Caki2 (cell line): ENCODE results near the gene FCRL4. TPM values are rescaled to one million over a fixed set of nuclear protein-coding genes. Genes with fewer than 3 reads are reported as not detected.

ENCODE experiments used
- DNase-seq: peaks from one replicate; pipeline ENCODE4 v3.0.0-alpha.2; 2015; ENCODE audit warnings: low read depth
- in situ Hi-C: cut with HindIII; loops from 2 replicates; pipeline ENCODE4 v1.10.0; 2016; ENCODE audit warnings: low sequenced_read_pairs, low pct_unique_long_range_greater_than_20kb, mixed read lengths
- total RNA-seq: library from RNA; depleted of rRNA; stranded (reverse); fragments of >200 nt; shearing (Covaris generic); gene quantifications from 2 replicates; pipeline ENCODE4 v1.2.3, GENCODE V29; 2014; ENCODE audit warnings: low replicate concordance; rRNA removed

Gene FCRL4
- total RNA-seq = not detected in 2 replicates

DNA sequence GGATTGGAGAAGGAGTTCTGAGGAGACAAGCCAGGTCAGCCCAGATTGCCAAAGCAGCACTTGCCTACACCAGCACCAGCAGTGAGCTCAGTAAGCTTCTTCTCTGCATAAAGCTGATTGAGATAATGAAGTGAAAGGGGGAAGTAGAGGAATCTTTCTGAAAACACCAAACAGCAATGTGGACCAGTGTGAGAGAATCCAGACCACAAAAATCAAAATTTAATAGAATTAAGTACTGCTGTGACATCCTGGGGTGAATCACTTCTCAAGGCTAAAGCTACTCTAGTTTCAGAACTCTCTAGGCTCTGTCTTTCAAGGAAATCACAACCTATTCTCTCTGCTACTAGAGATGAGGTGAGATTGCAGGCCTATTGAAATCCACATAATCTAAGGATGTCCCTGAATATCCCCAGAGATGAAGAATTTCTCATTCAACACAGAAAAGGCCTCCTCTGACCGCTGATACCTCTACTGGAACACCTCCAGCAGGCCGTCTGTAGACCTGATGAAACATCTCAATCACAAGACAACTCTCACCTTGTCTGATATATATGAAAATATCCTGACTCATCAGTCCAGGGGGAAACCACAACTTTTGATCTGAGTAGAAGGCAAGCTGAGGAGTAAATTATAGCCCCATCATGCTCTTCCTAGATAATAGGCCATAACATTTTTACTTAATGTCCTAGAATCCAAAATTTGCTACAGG, at the start of gene FCRL4:
FCRL4 (minus strand) TSS at position 127 of the 709 bp plus-strand sequence. CDS start 141 bp downstream, outside the sequence.
- in situ Hi-C loops = no loop called here
- DNase-seq = no peak

DNA sequence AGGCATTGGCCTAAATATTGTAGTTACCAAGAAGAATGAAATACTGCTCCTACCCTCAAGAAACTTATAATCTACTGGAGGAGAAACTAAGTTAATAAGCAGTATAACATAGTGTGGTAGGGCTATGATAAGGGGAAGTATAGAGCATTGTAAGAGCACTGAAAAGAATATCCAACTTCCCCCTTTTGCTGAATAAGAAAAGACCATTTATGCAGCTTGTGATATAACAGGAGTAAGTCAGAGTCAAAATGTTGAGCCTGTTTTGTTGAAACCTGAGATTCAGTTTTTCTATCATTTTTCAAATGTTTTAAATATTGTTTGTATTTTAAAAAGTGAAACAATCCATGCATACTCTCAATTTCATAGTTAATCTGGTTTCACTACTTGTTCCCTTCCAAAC, 48.3 kb upstream of the FCRL4 start:
- no peak for DNase-seq
- in situ Hi-C loops = no loop called here

DNA sequence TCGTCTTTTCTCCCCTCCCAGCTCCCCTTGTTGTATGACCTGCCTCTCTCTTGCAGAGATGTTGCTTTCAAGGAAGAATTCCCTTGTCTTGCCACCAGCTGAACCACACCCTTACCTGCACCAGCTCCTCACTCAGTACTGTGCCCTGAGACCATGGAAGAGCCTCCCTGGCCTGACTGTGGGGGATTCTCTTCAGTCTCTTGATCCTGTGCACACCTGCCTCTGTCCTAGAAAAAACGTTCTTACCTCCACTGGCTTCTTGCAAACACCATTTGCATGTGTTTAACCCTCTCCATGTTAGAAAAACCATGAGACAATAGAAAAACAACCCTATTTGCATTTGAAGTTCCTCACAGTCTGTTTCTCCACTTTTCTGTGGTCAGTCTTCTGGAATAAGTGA, 43.3 kb upstream of the FCRL4 start:
- DNase-seq = no peak
- in situ Hi-C loops = no loop called here

DNA sequence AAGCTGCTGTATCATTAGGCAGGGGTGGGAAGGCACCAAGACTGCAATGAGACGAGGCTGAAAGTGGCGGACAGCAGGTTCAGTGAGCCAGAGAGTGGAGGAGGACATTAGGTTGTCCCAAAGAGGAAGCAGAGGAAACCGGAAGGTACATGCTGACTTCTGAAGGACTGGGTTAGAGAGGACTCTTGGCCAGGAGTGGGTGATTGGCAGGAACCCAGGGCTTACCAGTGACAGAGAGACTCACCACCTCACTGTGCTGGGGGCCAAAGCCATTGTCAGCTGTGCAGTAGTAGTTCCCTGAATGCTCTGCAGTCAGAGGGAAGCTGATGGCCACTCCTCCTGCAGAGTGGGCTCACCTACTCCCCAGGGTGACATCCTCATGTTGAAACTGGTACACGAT, 41.9 kb upstream of the FCRL4 start:
- in situ Hi-C loops = no loop called here
- no peak for DNase-seq

DNA sequence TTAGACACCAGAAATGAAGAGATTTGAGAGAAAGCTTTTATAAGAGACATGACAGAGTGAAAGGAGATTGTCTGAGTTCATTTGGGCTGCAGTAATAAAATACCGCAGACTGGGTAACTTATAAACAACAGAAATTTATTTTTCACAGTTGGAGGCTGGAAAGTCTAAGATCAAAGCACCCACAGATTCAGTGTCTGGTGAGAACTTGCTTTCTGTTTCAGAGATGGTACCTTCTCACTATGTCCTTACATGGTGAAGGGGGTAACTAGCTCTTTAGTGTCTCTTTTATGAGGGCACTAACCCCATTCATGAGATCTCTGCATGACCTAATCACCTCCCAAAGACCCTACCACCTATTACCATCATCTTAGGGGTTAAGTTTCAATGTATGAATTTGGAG, 30.9 kb upstream of the FCRL4 start:
- in situ Hi-C loops = no loop called here

DNA sequence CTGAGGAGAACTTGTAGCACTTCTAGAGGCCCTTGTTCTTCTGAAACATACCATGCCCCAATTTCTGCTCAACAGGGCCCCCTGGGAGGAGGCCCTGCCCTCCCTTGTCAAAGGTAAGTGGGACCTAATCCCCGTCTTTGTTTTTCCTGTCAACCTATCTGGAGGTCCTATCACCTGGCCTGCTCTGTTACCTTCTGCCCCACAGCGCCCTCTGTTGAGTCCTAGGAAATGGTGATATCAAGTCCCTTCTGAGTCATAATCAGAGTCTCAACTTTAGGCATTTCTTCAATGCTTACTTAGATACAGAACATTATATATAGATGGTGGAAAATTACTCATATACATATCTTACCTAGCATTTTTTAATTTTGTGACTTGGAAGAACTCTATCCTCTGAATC, 28.2 kb upstream of the FCRL4 start:
- in situ Hi-C loops = no loop called here
- DNase-seq = no peak

More for the DNA sequence above, 30.9 kb upstream of the FCRL4 start:
- DNase-seq = no peak

DNA sequence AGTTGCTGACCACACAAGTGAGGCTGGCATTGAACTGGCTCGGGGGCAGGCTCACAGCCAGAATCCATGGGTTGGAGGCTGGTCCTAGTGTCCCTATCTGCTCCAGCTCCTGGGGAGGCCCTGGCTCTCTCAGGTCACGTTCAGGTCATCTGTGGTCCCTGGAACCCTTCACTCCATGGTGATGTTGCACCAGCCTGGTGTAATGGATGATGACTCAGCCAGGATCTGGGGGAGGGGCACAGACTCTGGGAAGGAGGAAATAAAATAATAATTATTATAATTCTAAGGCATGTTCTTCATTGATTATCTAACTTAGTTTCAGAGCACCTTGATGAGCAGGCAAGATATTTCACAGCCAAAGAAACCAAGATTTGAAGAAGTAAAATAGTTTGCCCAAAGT, 26.6 kb upstream of the FCRL4 start:
- in situ Hi-C loops = no loop called here
- DNase-seq = no peak

DNA sequence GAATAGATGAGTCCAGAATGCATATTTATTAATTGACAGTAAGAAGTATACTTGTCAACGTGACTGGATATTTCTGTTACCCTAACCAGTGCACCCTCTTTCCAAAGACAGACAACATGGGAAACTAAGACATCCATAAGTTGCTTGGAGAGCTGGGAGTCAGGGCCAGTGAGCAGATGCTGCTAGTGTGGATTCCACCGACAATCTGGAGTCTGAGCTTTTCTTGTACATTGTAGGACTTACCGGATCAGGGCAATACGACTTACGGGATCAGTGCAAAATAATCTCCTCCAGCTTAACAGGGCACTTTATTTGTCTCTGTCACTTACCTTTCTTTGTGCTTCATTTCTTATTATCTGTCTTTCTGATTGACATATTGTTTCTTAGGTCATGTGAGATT, 24.6 kb upstream of the FCRL4 start:
- in situ Hi-C loops = no loop called here
- no peak for DNase-seq

DNA sequence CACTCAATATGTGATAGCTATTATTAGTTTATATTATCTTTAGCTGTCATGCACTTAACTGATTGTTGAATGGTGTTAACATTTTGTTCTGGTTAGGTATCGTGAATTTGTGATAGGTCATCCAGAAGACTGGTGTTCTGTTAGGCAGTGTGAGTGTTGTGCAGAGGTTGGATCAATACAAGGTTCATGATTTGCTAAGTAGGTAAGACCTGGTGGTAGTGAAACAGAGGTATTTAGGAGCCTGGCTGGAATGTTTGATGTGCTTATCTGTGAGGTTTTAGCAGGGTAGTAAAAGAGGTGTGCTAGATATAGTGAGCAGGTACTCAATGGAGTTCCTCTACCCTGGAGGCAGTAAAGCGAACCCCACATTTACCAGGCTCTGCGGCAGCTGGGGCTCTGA, 20.3 kb upstream of the FCRL4 start:
- in situ Hi-C loops = no loop called here
- DNase-seq = no peak

DNA sequence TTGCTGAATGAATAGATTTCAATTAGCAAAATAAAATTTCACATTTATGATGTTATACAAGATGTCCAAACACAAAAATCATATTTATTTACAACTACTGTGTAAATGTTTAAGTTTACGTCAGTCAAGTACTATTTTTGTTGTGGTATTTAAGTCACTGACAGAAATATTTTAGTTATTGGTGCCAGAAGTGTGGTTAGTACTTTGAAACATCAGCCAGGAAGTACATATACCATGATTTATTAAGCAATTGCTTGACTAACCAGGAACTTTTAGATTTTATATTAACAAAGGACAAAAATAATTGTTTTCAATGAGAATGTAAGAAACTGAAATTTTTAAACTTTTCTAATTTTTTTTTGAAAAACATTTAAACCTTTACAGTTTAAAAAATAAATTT, 2.4 kb upstream of the FCRL4 start:
- in situ Hi-C loops = no loop called here
- no peak for DNase-seq

DNA sequence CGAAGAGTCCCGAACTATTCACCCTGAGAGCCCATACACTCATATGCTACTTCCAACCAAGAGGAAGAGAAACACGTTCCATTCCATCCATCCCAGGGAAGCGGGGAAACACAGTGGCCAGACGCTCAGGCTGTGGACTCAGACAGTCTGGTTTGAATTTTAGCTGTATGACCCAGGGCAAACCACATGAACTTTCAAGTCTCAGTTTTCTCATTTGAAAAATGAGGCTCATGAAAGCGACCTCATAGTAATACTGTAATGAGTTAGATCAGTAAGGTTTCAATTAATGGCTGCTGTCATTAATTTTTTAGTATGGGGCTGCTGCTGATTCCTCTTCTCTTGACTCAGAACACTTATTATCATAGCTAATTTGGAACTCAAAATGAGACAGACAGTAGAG, 1.5 kb downstream of the FCRL4 start:
- in situ Hi-C loops = no loop called here
- DNase-seq = no peak

DNA sequence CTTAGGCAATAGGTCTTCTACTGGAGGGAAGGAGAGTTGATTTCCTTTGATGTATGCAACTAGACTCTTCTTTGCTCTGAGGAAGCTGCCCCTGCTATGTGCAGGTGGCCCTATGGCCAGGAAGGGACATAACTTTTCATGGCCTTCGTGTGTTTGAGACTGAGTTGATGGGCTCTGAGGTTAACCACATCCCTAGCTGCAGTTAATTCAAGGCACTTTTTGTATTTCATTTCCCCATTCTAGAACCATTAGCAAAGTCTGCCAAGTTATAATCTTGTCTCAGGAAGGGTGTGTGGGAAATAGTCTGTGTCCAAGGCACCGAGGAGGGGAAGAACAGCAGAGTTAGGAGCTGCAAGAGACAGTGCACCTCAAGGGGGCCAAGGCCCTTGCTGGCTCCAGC, 2.5 kb downstream of the FCRL4 start:
- no peak for DNase-seq
- in situ Hi-C loops = no loop called here

DNA sequence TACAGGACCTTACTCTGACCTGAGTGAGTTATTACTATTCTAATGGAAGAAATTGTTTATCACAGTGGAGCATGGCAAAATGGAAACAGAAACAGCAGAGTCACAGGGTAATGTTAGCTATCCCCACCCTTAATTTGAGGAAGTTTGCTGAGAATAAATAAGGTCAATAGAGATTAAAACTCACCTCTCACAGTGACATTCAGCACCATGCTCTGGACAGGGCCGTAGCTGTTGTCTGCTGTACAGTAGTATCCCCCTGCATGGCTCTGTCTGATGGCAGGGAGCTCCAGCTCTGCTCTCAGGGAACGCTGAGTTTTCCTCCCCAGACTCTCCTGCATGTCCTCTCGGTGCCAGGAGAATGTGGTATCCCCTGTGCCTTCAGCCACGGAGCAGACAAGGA, 11.9 kb downstream of the FCRL4 start:
- DNase-seq = no peak
- in situ Hi-C loops = no loop called here

DNA sequence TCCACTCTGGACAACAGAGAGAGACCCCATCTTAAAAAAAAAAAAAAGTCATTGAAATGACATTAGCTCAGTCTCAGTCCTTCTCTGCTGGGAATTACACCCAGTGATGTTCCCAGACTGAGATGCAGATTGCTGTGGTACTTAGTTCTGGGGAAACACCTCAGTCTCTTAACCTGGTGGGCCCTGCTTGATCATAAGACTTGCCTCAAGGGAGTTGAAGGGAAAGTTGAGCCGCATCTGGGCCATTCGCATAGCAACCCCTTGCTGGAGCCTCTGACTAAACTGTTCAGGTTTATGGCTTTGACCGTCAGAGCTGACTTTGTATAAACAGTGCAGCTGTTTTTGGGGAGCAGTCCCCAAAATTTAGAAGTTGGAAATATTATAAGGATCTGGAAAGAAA, 13.4 kb downstream of the FCRL4 start:
- no peak for DNase-seq
- in situ Hi-C loops = no loop called here

DNA sequence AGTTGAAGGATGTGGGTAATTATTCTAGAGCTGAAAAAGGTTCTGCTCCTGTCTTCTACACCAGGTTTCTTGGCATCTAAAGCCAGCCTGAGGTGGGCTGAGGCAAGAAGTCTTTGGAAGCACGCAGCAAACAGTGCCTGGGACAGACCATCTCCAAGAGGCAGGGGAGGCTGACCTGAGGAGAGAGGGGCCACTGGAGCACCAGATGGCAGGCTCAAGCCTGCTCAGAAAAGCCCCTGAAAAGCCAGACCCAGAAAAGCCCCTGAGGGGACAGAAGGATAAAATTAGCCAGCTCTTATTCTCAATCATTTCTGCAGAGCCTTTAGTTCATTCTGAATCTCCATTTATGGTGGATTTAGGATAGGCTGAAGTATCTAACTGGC, 17.1 kb downstream of the FCRL4 start:
- in situ Hi-C loops = no loop called here
- no peak for DNase-seq

DNA sequence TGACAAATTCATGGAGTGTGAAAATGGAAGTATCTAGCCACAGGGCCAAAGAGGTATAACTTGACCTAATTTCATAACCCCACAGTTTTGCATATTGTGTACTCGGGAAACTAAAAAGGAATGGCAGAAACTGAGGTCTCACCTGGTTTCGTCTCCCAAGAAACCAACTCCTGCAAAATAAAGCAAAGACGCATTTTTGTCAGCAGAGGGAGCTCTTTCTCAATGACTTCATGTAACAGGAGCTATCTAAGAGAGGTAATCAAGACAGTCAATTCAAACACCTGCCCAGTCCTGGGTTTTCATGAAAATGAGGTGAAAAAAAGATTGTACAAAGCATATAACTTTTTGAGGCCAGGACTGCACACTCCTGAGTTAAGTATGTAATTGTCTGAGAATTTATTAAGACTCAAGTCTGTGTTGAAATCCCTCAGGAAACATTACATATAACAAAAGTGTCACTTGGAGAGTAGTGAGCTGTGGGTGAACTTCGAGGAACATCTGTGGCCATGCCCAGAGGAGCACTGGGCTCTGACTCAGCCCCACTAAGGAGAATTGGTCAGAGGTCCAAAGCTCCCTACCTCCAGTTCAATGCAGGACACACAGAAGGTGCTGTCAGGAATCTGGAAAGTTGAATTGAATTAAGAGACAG, 17.6 kb downstream of the FCRL4 start:
- in situ Hi-C loops = no loop called here
- DNase-seq = peak; percentile 58

DNA sequence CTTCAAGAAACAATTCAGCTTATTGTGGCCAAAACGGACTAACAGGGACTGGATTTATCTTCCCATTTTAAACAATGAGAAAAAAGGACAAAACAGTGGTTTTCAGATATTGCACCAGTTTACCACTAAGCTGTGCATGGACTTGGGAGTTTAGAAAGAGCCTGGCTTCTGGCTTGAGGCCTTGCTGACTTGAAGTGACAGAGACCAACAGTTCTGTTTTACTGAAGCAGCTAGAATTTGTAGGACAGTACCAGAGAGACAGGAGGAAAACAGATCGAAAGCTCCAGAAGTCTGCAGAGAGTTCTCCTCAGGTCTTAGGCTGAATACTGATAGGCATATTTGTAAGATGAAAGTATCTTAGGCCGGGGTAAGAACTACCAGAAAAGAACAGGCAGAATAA, 20.5 kb downstream of the FCRL4 start:
- in situ Hi-C loops = no loop called here

DNA sequence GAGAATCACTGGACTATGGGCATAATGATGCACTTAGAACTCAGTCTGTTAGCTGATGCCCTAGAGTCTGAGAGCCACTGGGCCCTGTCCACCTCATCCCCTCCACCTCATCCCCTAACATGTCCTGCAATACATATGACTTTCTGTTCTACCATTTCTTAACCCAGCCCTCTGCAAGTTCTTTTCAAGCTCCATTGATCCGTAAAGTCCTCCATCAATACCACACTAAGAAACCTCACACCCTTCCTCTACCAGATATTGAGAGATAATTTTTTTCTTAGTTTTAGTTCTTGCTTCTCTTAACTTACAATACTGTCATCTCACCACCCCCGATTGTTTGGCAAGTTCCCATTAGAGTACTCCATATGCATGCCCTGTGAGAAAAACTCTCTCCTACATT, 22.1 kb downstream of the FCRL4 start:
- DNase-seq = no peak
- in situ Hi-C loops = no loop called here

More for the DNA sequence above, 20.5 kb downstream of the FCRL4 start:
- DNase-seq = no peak

DNA sequence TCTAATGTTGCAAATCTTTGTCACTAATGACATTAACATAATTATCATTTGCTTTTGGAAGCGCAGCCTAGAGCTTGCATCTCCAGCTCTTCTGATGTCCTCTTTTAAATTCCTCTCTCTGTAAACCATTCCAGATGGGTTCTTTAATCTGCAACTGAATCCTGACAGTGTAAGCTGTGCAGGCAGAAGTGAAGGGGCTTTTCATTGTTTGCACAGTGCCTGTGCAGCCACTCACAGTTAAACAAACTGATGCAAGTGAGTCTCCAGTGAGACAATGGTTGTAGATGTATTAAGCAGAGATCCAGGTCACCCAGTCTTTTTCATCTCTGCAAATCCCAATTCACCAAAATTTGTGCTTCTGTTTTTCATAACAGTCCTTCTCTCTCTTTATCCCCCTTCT, 23.0 kb downstream of the FCRL4 start:
- no peak for DNase-seq
- in situ Hi-C loops = no loop called here
